HEK293 (cell line): Measurements from ENCODE around the gene GSN.
"Not testable (repeated sequence)": the region's sequence is repeated elsewhere in the genome, so short reads cannot be mapped to it uniquely, and the experiment has no call there.

ENCODE experiments used
- CTCF ChIA-PET: fragments of 350-600 bp; formaldehyde crosslinking; extraction: SDS; loops from one replicate; lab custom pipeline; 2021; ENCODE audit warnings: antibody characterized with exemption; lab: Yijun Ruan, JAX
- POLR2A ChIA-PET: fragments of 300-600 bp; formaldehyde crosslinking; extraction: SDS; loops from one replicate; lab custom pipeline; 2020; ENCODE audit warnings: antibody characterized with exemption, inconsistent platforms; lab: Yijun Ruan, JAX
- H3K27ac ChIP-seq: fragments of 200-500 bp; sonication (Bioruptor generic); 2 replicates; pipeline ENCODE4 v1.5.1; 2014; ENCODE audit warnings: low read depth, low read length, control low read depth, inconsistent platforms; ENCODE audit errors: extremely low read depth
- H3K36me3 ChIP-seq, 2 experiments: fragments of 200-500 bp in 1 of 2; sonication (Bioruptor generic) in 1 of 2; 1 replicate in 1 of 2; 2 replicates in 1 of 2; pipeline ENCODE4 v1.5.1; 2014 to 2017; ENCODE audit warnings: inconsistent platforms in 2 of 2, low read length in 2 of 2; ENCODE audit not compliant: control insufficient read depth in 2 of 2, insufficient read depth in 1 of 2
- H3K4me1 ChIP-seq: fragments of 200-500 bp; sonication (Bioruptor generic); 2 replicates; pipeline ENCODE4 v1.5.1; 2014; ENCODE audit warnings: mild to moderate bottlenecking, low read length, inconsistent platforms; ENCODE audit not compliant: control insufficient read depth, insufficient read depth
- H3K4me3 ChIP-seq: 2 replicates; pipeline ENCODE4 v1.5.1; 2011; ENCODE audit warnings: low read depth, mild to moderate bottlenecking, control low read depth, low read length, moderate library complexity
- H3K9me3 ChIP-seq: fragments of 200-500 bp; sonication (Bioruptor generic); 2 replicates; pipeline ENCODE4 v1.5.1; 2014; ENCODE audit warnings: low read depth, low read length, inconsistent platforms; ENCODE audit not compliant: control insufficient read depth, insufficient read depth
- AEBP2 ChIP-seq: fragments of 450-650 bp; formaldehyde crosslinking; IDR thresholded peaks from 2 replicates; pipeline ENCODE4 v1.5.1; 2016; ENCODE audit warnings: missing biosample characterization, missing genetic modification characterization, borderline replicate concordance
- GFI1B ChIP-seq: fragments of 450-650 bp; formaldehyde crosslinking; IDR thresholded peaks from 2 replicates; pipeline ENCODE4 v1.5.1; 2016; ENCODE audit warnings: missing biosample characterization, missing genetic modification characterization
- INSM2 ChIP-seq: fragments of 450-650 bp; formaldehyde crosslinking; IDR thresholded peaks from 2 replicates; pipeline ENCODE4 v1.5.1; 2016; ENCODE audit warnings: missing biosample characterization, missing genetic modification characterization
- KLF8 ChIP-seq: fragments of 450-650 bp; formaldehyde crosslinking; IDR thresholded peaks from 2 replicates; pipeline ENCODE4 v1.5.1; 2016; ENCODE audit warnings: missing biosample characterization, missing genetic modification characterization
- PRDM10 ChIP-seq: fragments of 450-650 bp; formaldehyde crosslinking; IDR thresholded peaks from 2 replicates; pipeline ENCODE4 v1.5.1; 2016; ENCODE audit warnings: missing biosample characterization, missing genetic modification characterization
- REST ChIP-seq: fragments of 450-650 bp; formaldehyde crosslinking; IDR thresholded peaks from 2 replicates; pipeline ENCODE4 v1.5.1; 2016; ENCODE audit warnings: missing biosample characterization, missing genetic modification characterization
- SALL2 ChIP-seq: fragments of 450-650 bp; formaldehyde crosslinking; IDR thresholded peaks from 2 replicates; pipeline ENCODE4 v1.5.0; 2017; ENCODE audit warnings: missing biosample characterization, mild to moderate bottlenecking, missing genetic modification characterization, borderline replicate concordance
- ZBTB17 ChIP-seq: fragments of 450-650 bp; formaldehyde crosslinking; IDR thresholded peaks from 2 replicates; pipeline ENCODE4 v1.5.1; 2016; ENCODE audit warnings: missing biosample characterization, missing genetic modification characterization
- ZNF121 ChIP-seq: fragments of 450-650 bp; formaldehyde crosslinking; IDR thresholded peaks from 2 replicates; pipeline ENCODE4 v1.5.1; 2016; ENCODE audit warnings: missing biosample characterization, missing genetic modification characterization
- ZNF146 ChIP-seq: fragments of 450-650 bp; formaldehyde crosslinking; IDR thresholded peaks from 2 replicates; pipeline ENCODE4 v1.5.1; 2016; ENCODE audit warnings: missing biosample characterization, missing genetic modification characterization
- ZNF2 ChIP-seq: fragments of 450-650 bp; formaldehyde crosslinking; IDR thresholded peaks from 2 replicates; pipeline ENCODE4 v1.5.1; 2016; ENCODE audit warnings: missing biosample characterization, missing genetic modification characterization
- ZNF266 ChIP-seq: fragments of 450-650 bp; formaldehyde crosslinking; IDR thresholded peaks from 2 replicates; pipeline ENCODE4 v1.5.1; 2016; ENCODE audit warnings: missing biosample characterization, missing genetic modification characterization, low read depth
- ZNF354C ChIP-seq: fragments of 450-650 bp; formaldehyde crosslinking; IDR thresholded peaks from 2 replicates; pipeline ENCODE4 v1.5.1; 2016; ENCODE audit warnings: missing biosample characterization, missing genetic modification characterization, low read depth, borderline replicate concordance
- ZNF48 ChIP-seq: fragments of 450-650 bp; formaldehyde crosslinking; IDR thresholded peaks from 2 replicates; pipeline ENCODE4 v1.5.1; 2016; ENCODE audit warnings: missing biosample characterization, missing genetic modification characterization
- ZNF544 ChIP-seq: fragments of 450-650 bp; formaldehyde crosslinking; IDR thresholded peaks from 2 replicates; pipeline ENCODE4 v1.5.0; 2017; ENCODE audit warnings: missing biosample characterization, missing genetic modification characterization
- ZNF549 ChIP-seq: fragments of 450-650 bp; IDR thresholded peaks from 2 replicates; pipeline ENCODE4 v1.5.1; 2018; ENCODE audit warnings: missing biosample characterization, missing genetic modification characterization, mild to moderate bottlenecking, inconsistent platforms, moderate library complexity
- ZNF558 ChIP-seq: fragments of 450-650 bp; formaldehyde crosslinking; IDR thresholded peaks from 2 replicates; pipeline ENCODE4 v1.5.1; 2016; ENCODE audit warnings: missing biosample characterization, missing genetic modification characterization
- ZNF621 ChIP-seq: fragments of 450-650 bp; formaldehyde crosslinking; IDR thresholded peaks from 2 replicates; pipeline ENCODE4 v1.5.1; 2017; ENCODE audit warnings: missing biosample characterization, missing genetic modification characterization
- ZNF623 ChIP-seq: fragments of 450-650 bp; formaldehyde crosslinking; IDR thresholded peaks from 2 replicates; pipeline ENCODE4 v1.5.1; 2016; ENCODE audit warnings: missing biosample characterization, missing genetic modification characterization
- ZNF660 ChIP-seq: fragments of 450-650 bp; IDR thresholded peaks from 2 replicates; pipeline ENCODE4 v1.5.1; 2018; ENCODE audit warnings: missing biosample characterization, mild to moderate bottlenecking, missing genetic modification characterization
- ZNF747 ChIP-seq: fragments of 450-650 bp; formaldehyde crosslinking; IDR thresholded peaks from 2 replicates; pipeline ENCODE4 v1.5.1; 2016; ENCODE audit warnings: missing biosample characterization, missing genetic modification characterization
- ZSCAN16 ChIP-seq: fragments of 450-650 bp; formaldehyde crosslinking; IDR thresholded peaks from 2 replicates; pipeline ENCODE4 v1.5.1; 2016; ENCODE audit warnings: missing biosample characterization, missing genetic modification characterization

The GSN gene

GRCh38 chr9:121289772-121290370, 21.9 kb downstream of the GSN start:
- TF ChIP-seq ZNF266 (tag by site-specific recombination) (no peak), ZNF544 (tag by site-specific recombination) (no peak), ZNF121 (tag by site-specific recombination) (no peak), ZNF2 (tag by site-specific recombination) (no peak), INSM2 (tag by site-specific recombination) (no peak), ZNF549 (tag by site-specific recombination) (no peak), GFI1B (tag by site-specific recombination) (no peak), SALL2 (no peak), KLF8 (tag by site-specific recombination) (no peak)
- Histone ChIP-seq H3K4me3 (no peak overlapping the region), H3K4me1 (peaks cover 8% of the 10 kb centered on the region; the same call in 1 of the 2 replicates), H3K9me3 (no peaks in the 10 kb centered on the region), H3K36me3 (no peaks in the 10 kb centered on the region), H3K27ac (no peak overlapping the region)
- ChIA-PET POLR2A (interaction anchor here (0.9 kb wide), 1 partner anchor 22 kb away, joined by 4 read pairs; the partner anchor contains the start of gene GSN), CTCF (interaction anchor here (0.6 to 6.2 kb wide), 4 partner anchors 12 to 76 kb away, joined by 3 to 42 read pairs (median 18); no protein-coding TSS in a partner anchor)

GRCh38 chr9:121291536-121291935, 23.6 kb downstream of the GSN start:
- H3K4me1 ChIP-seq, H3K36me3 ChIP-seq, POLR2A ChIA-PET, H3K4me3 ChIP-seq, H3K27ac ChIP-seq, H3K9me3 ChIP-seq: not testable (repeated sequence)
- CTCF ChIA-PET = interaction anchor here (1.0 to 1.6 kb wide), 2 partner anchors 21 to 78 kb away, joined by 3 to 4 read pairs; no protein-coding TSS in a partner anchor

GRCh38 chr9:121292051-121292450, 24.1 kb downstream of the GSN start:
- Histone ChIP-seq H3K4me3 (no peak overlapping the region), H3K27ac (no peak overlapping the region), H3K4me1 (peaks cover 6% of the 10 kb centered on the region; the same call in 1 of the 2 replicates), H3K36me3 (no peaks in the 10 kb centered on the region), H3K9me3 (no peaks in the 10 kb centered on the region)
- TF ChIP-seq PRDM10 (tag by site-specific recombination) (no peak), AEBP2 (tag by site-specific recombination) (no peak), ZNF747 (tag by site-specific recombination) (no peak), ZNF621 (tag by site-specific recombination) (no peak), ZNF146 (tag by site-specific recombination) (no peak), ZNF623 (tag by site-specific recombination) (no peak), ZNF354C (tag by site-specific recombination) (no peak), ZNF558 (no peak), ZNF48 (no peak), REST (tag by site-specific recombination) (no peak), ZSCAN16 (tag by site-specific recombination) (no peak), ZNF660 (tag by site-specific recombination) (no peak), ZBTB17 (tag by site-specific recombination) (no peak)
- ChIA-PET CTCF (interaction anchor here (0.6 to 1.6 kb wide), 3 partner anchors 21 to 90 kb away, joined by 3 to 4 read pairs (median 3); partner anchors contain the start of gene RAB14), POLR2A (no interaction called here)
